Right lobe of liver (tissue), 6 donors: ENCODE results near the gene TCF12. TPM values are rescaled to one million over a fixed set of nuclear protein-coding genes. Genes with fewer than 3 reads are reported as not detected.

ENCODE experiments used
- ATAC-seq, 4 donors: fragments of 200-7000 bp; cut with Tn5 transposase; one replicate each; pipeline ENCODE4 v1.9.1; 2020; ENCODE audit warnings: mild to moderate bottlenecking in 4 of 4, moderate library complexity in 4 of 4
- DNase-seq, 3 donors: peaks; one replicate each; pipeline ENCODE4 v3.0.0-alpha.2; 2020
- H3K27ac ChIP-seq, 3 donors: fragments of 200-600 bp; one replicate each; pipeline ENCODE4 v1.8.0; 2022
- H3K27me3 ChIP-seq, 2 donors: fragments of 200-600 bp; one replicate each; pipeline ENCODE4 v1.8.0; 2022
- H3K36me3 ChIP-seq, 4 donors: fragments of 200-600 bp; sonication (generic) in 1 of 4; one replicate each; pipeline versions ENCODE4 v1.5.1 to v1.8.0; 2017 to 2022; ENCODE audit warnings: control low read depth in 1 of 4
- H3K4me1 ChIP-seq, 4 donors: fragments of 200-600 bp; sonication (generic) in 1 of 4; one replicate each; pipeline versions ENCODE4 v1.5.1 to v1.8.0; 2017 to 2022; ENCODE audit warnings: control low read depth in 1 of 4
- H3K4me3 ChIP-seq, 3 donors: fragments of 200-600 bp; one replicate each; pipeline ENCODE4 v1.8.0; 2022
- H3K9me3 ChIP-seq, 4 donors: fragments of 200-600 bp; sonication (generic) in 1 of 4; one replicate each; pipeline versions ENCODE4 v1.5.1 to v1.8.0; 2017 to 2022; ENCODE audit warnings: control low read depth in 1 of 4
- CTCF ChIP-seq, 4 donors: fragments of 200-600 bp in 3 of 4; fragments of 450-650 bp in 1 of 4; IDR thresholded peaks; one replicate each; pipeline versions ENCODE4 v1.5.1 to v1.8.0; 2016 to 2022; ENCODE audit warnings: antibody characterized with exemption in 4 of 4, mild to moderate bottlenecking in 2 of 4
- POLR2A ChIP-seq: fragments of 450-650 bp; IDR thresholded peaks from one replicate; pipeline ENCODE4 v1.6.1; 2017; ENCODE audit warnings: antibody characterized with exemption, mild to moderate bottlenecking
- WGBS: methylation state at CpG from one replicate; pipeline ENCODE4 v1.1.6; 2018; ENCODE audit warnings: low coverage, low lambda C conversion rate; ENCODE audit not compliant: insufficient coverage; ENCODE audit errors: missing lambda C conversion rate; 5-methylcytosine and 5-hydroxymethylcytosine counted together
- intact Hi-C, 2 donors: fragments of 100-400 bp; cut with DNase I; formaldehyde crosslinking; loops; one replicate each; pipeline versions ENCODE4 v1.11.2 to v1.14.1; 2022
- total RNA-seq, 6 experiments: library from RNA; depleted of rRNA in 2 of 6; stranded (reverse); fragments of >200 nt in 2 of 6; fragmentation: NEBNext Ultra II Directional in 3 of 6; extraction: Animal tissue kit (Norgen Biotek cat#: 25700) in 3 of 6; gene quantifications; one replicate each; pipeline versions ENCODE4 v1.1.0 to v1.2.4, GENCODE V29; 2016 to 2023
- donor health status: DM: no; HTN: yes; CAD: no.
- donor health status: DM: no; HTN: no; CAD: no.
- donor health status: DM: no; HTN: no; CAD: no.
- donor health status: DM: no; HTN: yes; CAD: no.
- donor health status: DM: no; HTN: yes; CAD: no.

The TCF12 gene
- total RNA-seq, 6 experiments from 2014 or later, result 28.9 to 41.9 (median 35.3) TPM

DNA sequence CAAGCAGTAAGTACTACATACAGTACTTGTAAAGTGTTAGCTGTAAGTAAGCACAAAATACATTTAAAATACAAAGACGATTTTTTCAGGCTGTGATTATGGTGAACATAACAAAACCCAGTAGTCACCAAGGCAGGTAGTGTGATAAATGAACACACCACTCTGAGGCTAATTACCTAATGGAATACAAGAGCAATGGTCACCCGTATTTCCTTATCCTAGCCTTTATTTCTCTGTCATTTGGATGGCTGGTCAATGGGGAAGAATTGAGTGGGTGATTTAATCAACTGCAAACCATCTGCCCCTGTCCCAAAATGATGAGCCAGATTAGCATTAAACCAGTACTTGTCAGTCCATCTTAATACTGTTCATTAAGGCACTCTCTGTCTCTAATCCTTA, 368.7 kb downstream of the TCF12 start:
- no peak overlapping the region for H3K27ac ChIP-seq
- TF ChIP-seq CTCF (IDR thresholded peaks at IDR 0.05) (no peak), POLR2A (no peak)
- intact Hi-C loops, result no loop called here
- no peak for DNase-seq
- peaks cover 0 to 32% (median 10%) of the 10 kb centered on the region in 4 donors for H3K36me3 ChIP-seq
- WGBS, result 85% methylated on average over 2 of the region's 2 CpGs
- no peak for ATAC-seq
- no peaks in the 10 kb centered on the region for H3K27me3 ChIP-seq
- no peaks in the 10 kb centered on the region for H3K4me1 ChIP-seq
- H3K9me3 ChIP-seq, result no peaks in the 10 kb centered on the region
- H3K4me3 ChIP-seq, result no peak overlapping the region

- Histone ChIP-seq H3K9me3 (no peaks in the 10 kb centered on the region), H3K4me1 (no peaks in the 10 kb centered on the region), H3K4me3 (no peak overlapping the region), H3K27me3 (no peaks in the 10 kb centered on the region), H3K36me3 (peaks cover 0 to 22% (median 4%) of the 10 kb centered on the region in 4 donors), H3K27ac (no peak overlapping the region)
- DNase-seq, result no peak
- 72% methylated on average over 5 of the region's 5 CpGs for WGBS
- intact Hi-C loops, result no loop called here
- no peak for ATAC-seq
- TF ChIP-seq CTCF (IDR thresholded peaks at IDR 0.05) (no peak), POLR2A (no peak)
Observed at GRCh38 chr15:57288926-57289580, 370.6 kb downstream of the TCF12 start.

DNA sequence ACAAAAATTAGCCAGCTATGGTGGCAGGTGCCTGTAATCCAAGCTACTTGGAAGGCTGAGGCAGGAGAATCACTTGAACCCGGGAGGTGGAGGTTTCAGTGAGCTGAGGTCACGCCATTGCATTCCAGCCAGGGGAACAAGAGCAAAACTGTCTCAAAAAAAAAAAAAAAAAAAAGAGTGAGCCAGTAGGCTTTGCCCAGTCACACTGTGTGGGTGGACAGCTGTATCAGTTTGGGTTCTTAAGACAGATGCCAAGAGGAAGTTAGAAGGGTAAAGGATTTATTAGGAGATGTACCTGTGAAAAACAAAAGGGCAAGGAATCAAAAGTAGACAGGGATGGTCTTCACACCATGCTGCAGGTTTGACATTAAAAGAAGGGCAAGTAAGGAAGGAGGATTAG, 371.7 kb downstream of the TCF12 start:
- Histone ChIP-seq H3K4me3 (no peak overlapping the region), H3K9me3 (no peaks in the 10 kb centered on the region), H3K4me1 (no peaks in the 10 kb centered on the region), H3K27ac (no peak overlapping the region), H3K27me3 (no peaks in the 10 kb centered on the region), H3K36me3 (peaks cover 0 to 17% (median 4%) of the 10 kb centered on the region in 4 donors)
- ATAC-seq, result no peak
- TF ChIP-seq CTCF (IDR thresholded peaks at IDR 0.05), result no peak
- no peak for TF ChIP-seq POLR2A
- 89% methylated on average over 2 of the region's 2 CpGs for WGBS
- DNase-seq, result no peak
- intact Hi-C loops, result no loop called here

DNA sequence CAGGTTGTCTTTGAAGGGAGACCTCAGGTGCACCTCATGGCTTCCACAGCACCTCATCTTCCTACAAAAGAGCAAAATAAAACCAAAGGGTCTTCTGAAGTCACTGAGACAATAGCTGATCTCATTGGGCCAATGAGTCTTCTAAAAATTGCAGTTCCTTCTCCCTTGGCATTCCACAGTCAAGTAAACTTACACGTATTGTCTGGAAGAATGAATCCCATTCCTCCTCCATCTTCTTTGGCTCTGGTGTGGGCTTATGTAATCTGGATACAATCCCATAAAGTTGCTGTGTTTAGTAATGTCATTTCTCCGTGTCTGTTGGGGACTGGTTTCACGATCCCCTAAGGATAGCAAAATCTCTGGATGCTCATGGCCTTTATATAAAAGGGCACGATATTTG, 372.4 kb downstream of the TCF12 start:
- Histone ChIP-seq H3K4me3 (no peak overlapping the region), H3K9me3 (no peaks in the 10 kb centered on the region), H3K36me3 (peaks cover 0 to 11% (median 4%) of the 10 kb centered on the region in 4 donors), H3K4me1 (no peaks in the 10 kb centered on the region), H3K27me3 (no peaks in the 10 kb centered on the region), H3K27ac (no peak overlapping the region)
- 92% methylated on average over 4 of the region's 4 CpGs for WGBS
- DNase-seq (no peak), ATAC-seq (no peak)
- intact Hi-C loops, result no loop called here
- no peak for TF ChIP-seq CTCF (IDR thresholded peaks at IDR 0.05)
- TF ChIP-seq POLR2A, result no peak
